COLO668 (cell line): ENCODE measurements around the gene SMTNL1.

Source experiments
- DNase-seq: peaks from one replicate; lab custom pipeline; 2025; ENCODE audit not compliant: unreplicated experiment; lab: John Stamatoyannopoulos, UW

SMTNL1 gene

GRCh38 chr11:57543593-57543992 lies 6.2 kb downstream of the SMTNL1 start:
- no peak for DNase-seq

- DNase-seq = no peak
These were observed 7.2 kb downstream of the SMTNL1 start for GRCh38 chr11:57544566-57544965.

GRCh38 chr11:57545883-57546282 lies 8.5 kb downstream of the SMTNL1 start:
- no peak for DNase-seq

GRCh38 chr11:57546451-57546850 lies 9.1 kb downstream of the SMTNL1 start:
- DNase-seq = no peak

GRCh38 chr11:57546869-57547475 lies 9.6 kb downstream of the SMTNL1 start:
- DNase-seq = no peak

- no peak for DNase-seq
These were observed 10.5 kb downstream of the SMTNL1 start for GRCh38 chr11:57547854-57548377.

- no peak for DNase-seq
These were observed 12.6 kb downstream of the SMTNL1 start for GRCh38 chr11:57549983-57550382.

- DNase-seq = no peak
These were observed 14.5 kb downstream of the SMTNL1 start for GRCh38 chr11:57551941-57552340.

GRCh38 chr11:57552479-57552878 lies 15.1 kb downstream of the SMTNL1 start:
- no peak for DNase-seq

- no peak for DNase-seq
These were observed 18.0 kb downstream of the SMTNL1 start for GRCh38 chr11:57555393-57555792.

- no peak for DNase-seq
These were observed 18.6 kb downstream of the SMTNL1 start for GRCh38 chr11:57556041-57556440.

GRCh38 chr11:57560146-57560545 lies 22.8 kb downstream of the SMTNL1 start:
- no peak for DNase-seq

GRCh38 chr11:57562596-57562995 lies 25.2 kb downstream of the SMTNL1 start:
- DNase-seq = no peak

- DNase-seq = peak; percentile 6
These were observed 28.9 kb downstream of the SMTNL1 start for GRCh38 chr11:57566005-57566904.

GRCh38 chr11:57566905-57567514 lies 29.6 kb downstream of the SMTNL1 start:
- no peak for DNase-seq

- DNase-seq = peak; percentile 74
These were observed 30.3 kb downstream of the SMTNL1 start, which contains the start of gene UBE2L6 for GRCh38 chr11:57567515-57568329. UBE2L6 (minus strand) TSS chr11:57567672; CDS start chr11:57567611, 61 bp downstream.

GRCh38 chr11:57568330-57568766 lies 31.0 kb downstream of the SMTNL1 start:
- no peak for DNase-seq

GRCh38 chr11:57571606-57572005 lies 34.2 kb downstream of the SMTNL1 start:
- DNase-seq = no peak

- DNase-seq = no peak
These were observed 36.7 kb downstream of the SMTNL1 start for GRCh38 chr11:57574061-57574460.

- DNase-seq = no peak
These were observed 46.9 kb downstream of the SMTNL1 start for GRCh38 chr11:57584341-57584740.

- DNase-seq = no peak
These were observed 47.9 kb downstream of the SMTNL1 start for GRCh38 chr11:57585301-57585700.
